NCI-H2227 (cell line): Measurements from ENCODE around the gene ITGA2.
A peak's percentile ranks its signal among the peaks of the same experiment; 100 is the strongest.
"Not testable (repeated sequence)": the region's sequence is repeated elsewhere in the genome, so short reads cannot be mapped to it uniquely, and the experiment has no call there.

Experiments
- DNase-seq: peaks from one replicate; lab custom pipeline; 2025; ENCODE audit not compliant: unreplicated experiment; lab: John Stamatoyannopoulos, UW

ITGA2 gene

DNA sequence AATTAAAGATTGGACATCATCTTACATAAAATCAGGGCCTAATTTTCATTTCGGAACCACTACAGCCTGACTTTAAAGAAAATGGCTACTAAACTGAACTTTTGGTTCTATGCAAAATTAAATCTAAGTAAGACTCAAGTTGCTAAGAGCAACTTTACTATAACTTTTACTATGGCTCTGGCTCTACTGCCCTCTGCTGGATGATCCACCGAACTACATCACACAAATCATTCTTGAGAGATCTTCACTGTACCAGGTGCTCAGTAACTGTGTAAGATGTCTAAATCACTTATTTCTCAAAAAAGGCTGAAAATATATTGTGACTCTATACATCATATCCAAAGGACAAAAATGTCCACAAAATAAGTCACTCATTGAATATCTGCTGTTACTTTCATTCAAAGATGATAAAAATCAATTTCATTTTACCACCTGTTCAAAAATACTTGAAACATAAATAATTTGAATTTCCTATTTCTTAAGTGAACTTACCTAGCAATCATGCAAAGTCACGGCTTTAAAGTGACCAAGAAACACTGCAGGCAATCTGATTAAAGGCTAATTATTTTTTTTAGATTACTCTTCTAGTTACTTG is 106.9 kb downstream of the ITGA2 start:
- peak; percentile 31 for DNase-seq

DNA sequence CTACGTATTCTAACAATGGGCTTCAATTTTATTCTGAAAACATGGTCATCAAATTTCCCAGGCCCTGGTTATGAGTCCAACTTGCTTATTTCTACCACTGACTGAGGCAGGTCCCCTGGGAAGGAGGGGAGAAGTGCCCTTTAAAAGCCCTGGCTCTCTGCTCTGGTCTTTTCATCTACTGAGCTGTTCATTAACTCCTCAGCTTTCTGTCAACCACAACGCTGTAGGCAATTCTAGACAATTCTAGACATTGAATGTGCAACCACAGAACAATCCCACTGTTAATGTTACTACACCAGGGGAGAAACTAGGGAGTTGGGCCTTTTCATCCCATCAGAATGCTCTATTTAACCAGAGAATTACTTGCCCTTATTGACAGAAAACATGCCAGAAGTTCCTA is 110.4 kb downstream of the ITGA2 start:
- no peak for DNase-seq

GRCh38 chr5:53100606-53101005 is 111.5 kb downstream of the ITGA2 start:
- no peak for DNase-seq

DNA sequence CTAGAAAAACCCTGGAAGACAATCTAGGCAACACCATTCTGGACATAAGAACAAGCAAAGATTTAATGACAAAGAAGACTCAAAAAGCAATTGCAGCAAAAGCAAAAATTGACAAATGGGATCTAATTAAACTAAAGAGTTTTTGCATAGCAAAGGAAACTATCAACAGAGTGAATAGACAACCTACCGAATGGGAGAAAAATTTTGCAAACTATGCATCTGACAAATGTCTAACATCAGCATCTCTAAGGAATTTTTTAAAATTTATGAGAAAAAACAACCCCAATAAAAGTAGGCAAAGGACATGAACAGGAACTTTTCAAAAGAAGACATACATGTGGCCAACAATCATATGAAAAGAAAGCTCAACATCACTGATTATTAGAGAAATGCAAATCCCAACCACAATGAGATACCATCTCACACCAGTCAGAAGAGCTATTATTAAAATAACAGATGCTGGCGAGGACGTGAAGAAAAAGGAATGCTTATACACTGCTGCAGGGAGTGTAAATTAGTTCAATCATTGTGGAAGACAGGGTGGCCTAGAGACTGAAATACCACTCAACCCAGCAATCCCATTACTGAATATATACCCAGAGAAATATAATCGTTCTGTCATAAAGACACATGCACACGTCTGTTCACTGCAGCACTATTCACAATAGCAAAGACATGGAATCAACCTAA is 116.6 kb downstream of the ITGA2 start:
- DNase-seq: no peak

DNA sequence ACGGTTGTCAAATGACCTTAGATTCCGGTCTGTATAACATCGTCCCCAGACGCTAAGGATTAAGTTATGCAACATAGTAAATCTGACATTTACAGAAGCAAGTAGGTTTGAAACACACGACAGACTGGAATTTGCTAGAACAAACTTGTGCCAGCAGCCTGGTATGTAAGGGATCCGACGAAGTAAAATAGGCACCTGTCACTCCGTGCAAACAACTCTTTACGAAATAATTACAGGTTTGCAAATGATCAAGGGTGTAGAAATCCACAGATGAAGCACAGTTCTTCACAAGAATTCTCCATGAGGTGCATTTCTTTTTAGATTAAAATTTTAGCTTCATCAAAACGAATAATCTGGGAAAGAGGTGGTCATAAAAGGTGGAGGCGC is 119.9 kb downstream of the ITGA2 start:
- DNase-seq: no peak

DNA sequence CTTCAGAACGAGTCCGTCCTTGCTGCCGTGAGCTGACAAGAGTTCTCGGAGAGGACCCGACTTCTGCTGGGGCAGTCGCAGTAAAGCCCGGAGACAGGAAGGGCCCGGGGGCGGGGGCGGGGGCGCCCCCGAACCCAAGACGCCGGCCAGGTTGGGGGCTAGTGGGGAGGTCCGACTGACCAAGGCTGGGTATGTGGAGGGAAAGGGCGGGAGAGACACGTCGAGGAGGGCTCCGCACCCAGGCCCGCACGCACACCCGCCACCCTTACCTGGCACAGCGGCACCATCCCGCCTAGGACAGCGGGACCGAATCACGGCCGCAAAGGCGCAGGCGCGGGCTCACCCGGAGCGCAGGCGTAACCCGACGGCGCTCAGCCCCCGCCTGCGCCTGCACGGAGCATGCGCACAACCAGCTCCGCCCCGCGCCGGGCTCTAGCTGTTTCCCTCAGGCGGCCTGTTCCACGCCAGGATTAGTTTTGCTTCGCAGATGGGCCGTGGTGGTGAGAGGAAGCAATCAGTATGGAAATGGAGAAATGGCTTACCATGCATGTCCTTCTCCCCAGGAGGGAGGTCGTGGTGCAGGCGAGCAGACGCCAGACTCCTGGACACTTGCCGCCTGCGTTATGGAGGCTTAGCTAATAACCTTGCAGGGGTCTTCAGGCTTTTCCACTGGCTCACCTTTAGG is 120.4 kb downstream of the ITGA2 start, which contains the start of gene MOCS2:
TSS of gene MOCS2 (minus strand) at position 315 of the 685 bp plus-strand sequence. CDS start 2,583 bp downstream, outside the sequence.
- peak; percentile 91 for DNase-seq

DNA sequence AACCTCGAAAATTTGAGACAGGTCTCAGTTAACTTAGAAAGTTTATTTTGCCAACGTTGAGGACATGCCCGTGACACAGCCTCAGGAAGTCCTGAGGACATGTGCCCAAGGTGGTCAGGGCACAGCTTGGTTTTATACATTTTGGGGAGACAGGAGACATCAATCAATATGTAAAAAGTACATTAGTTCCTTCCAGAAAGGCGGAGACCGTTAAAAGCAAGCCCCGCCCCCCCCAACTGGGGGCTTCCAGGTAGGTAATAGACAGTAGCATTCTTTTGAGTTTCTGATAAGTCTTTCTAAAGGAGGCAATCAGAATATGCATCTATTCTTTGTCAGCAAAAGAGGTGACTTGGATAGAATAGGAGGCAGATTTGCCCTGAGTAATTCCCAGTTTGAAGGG is 121.0 kb downstream of the ITGA2 start:
- DNase-seq: no peak

- DNase-seq: no peak
Measured at GRCh38 chr5:53111139-53111538, 122.0 kb downstream of the ITGA2 start.

GRCh38 chr5:53112307-53112706 is 123.2 kb downstream of the ITGA2 start:
- not testable (repeated sequence) for DNase-seq

GRCh38 chr5:53112909-53113308 is 123.8 kb downstream of the ITGA2 start:
- DNase-seq: no peak

GRCh38 chr5:53113947-53114346 is 124.8 kb downstream of the ITGA2 start:
- DNase-seq: no peak

DNA sequence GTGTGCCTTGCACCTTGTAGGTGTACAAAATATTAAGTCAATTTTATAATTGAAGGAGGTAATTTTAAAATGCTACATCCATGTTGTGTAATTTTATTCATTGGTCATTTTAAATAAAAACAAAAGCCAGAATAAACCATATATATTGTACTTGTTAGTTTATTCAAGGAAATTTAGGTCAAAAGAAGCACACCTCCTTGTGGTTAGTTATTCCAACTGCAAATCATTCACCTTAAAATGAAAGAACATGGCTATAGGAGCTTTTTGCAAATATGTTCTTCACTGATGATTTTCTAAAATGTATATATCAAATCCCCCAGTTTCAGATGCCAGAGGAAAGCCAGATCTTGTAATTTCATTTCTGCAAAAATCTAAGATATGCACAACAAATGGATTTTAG is 125.8 kb downstream of the ITGA2 start:
- no peak for DNase-seq

- DNase-seq: no peak
Measured at GRCh38 chr5:53116597-53116996, 127.4 kb downstream of the ITGA2 start.

DNA sequence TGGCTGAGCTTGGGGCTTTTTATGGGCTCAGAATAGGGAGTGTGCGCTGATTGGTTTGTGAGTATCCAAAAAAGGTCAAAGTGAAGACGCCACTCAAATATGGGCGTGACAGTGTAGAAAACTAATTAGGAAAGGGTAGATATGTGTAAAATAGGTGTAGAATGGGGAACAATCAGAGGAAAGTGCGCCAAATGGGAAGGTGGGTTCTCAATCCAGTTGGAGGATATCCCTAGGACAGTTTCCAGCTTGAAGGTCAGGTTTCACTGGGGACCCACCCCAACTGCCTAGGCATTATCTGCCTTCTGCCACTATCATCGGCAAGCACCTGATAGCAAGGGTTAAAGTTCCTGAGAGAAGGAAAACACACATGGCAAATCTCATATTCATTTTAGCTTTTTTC is 129.7 kb downstream of the ITGA2 start:
- DNase-seq: no peak

- DNase-seq: no peak
Measured at GRCh38 chr5:53120165-53120564, 131.0 kb downstream of the ITGA2 start.

DNA sequence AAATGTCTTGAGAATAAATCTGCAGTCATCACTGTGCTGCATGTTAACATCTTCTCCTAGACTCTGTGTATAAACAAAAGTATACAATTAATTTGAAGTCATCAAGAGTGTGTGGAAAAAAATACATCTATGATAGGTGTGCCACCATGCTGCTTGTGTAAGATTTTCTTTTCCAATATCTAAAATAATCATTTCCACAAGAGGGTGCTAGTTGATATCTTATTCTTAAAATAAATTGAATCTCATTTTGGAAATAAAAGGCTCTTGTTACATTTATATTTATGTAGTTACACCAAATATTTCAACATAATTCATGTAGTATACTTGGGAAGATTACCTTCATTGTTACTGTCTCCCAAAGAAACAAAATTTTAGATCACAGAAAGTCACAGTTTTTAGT is 134.6 kb downstream of the ITGA2 start:
- DNase-seq: peak; percentile 15

DNA sequence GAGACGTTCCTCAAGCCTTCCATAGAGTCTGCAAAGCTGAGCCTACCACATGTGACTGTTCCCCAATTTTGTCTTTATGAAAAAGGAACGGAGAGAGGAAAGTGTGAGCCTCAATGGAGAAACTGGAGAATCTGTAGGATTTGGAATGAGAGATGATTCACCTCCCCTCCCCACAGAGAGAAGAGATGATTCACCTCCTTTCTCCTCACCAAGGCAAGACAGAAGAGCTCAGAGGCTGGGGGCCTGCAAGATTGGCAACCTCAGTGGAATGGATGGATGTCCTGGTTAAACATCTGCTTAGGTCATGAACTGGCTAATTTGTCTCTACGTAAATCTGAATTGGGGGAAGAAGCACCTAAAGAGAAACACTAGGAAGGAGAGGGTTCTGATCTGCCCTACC is 137.4 kb downstream of the ITGA2 start:
- DNase-seq: no peak

- no peak for DNase-seq
Measured at GRCh38 chr5:53127107-53127506, 138.0 kb downstream of the ITGA2 start.

GRCh38 chr5:53128481-53128880 is 139.3 kb downstream of the ITGA2 start:
- no peak for DNase-seq

DNA sequence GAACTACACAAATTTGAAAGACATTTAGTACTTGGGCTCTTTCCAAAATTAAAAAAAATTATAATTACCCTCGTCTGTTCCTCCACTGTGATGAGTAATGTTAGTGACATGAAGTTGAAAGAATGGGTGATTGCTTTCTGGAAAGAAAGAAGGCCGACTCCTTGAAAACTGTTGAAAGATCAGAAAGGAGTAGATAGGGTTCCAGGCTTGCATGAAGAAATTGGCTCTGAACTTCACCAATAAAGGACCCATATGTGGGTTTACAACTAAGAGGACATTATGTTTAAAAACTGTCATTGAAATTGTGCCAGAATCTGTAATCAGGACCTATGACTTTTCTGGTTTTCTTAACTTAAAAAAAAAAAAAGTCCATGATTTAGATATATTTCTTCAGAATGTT is 141.1 kb downstream of the ITGA2 start:
- DNase-seq: no peak

DNA sequence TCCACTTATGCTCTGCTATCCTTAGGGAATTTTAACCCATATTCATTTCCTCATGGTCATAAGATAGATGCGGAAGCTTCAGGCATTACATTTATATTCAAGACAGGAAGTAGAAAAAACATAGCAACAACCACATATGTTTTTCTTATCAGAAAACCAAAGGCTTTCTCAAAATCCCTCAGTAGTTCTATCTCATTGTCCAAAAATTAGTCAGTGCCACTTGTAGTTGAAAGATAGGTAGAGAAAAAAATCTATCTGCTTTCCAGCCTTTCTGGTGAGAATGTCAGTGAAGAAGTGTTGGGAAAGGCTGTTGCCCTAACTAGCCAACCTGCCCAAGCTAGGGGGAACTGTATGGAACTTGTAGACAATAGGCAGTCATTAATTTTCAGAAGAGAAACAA is 143.9 kb downstream of the ITGA2 start:
- no peak for DNase-seq
